HFF-Myc (cell line): ENCODE results near the gene MRPS22.

Experiments used
- DNase-seq: peaks from one replicate; pipeline ENCODE4 v3.0.0-alpha.2; 2011; ENCODE audit warnings: low read depth; ENCODE audit errors: extremely low read depth
- H3K4me3 ChIP-seq: replicated peaks from 2 replicates; pipeline ENCODE4 v1.5.1; 2011; ENCODE audit warnings: low read depth, mild to moderate bottlenecking, control low read depth, low read length
- TF ChIP-seq, protein P1 (sequence below): IDR thresholded peaks from 2 replicates; pipeline ENCODE4 v1.5.1; 2012; ENCODE audit warnings: mild to moderate bottlenecking, low read depth, low read length, control low read depth; ENCODE audit errors: missing control alignments

The MRPS22 gene

DNA sequence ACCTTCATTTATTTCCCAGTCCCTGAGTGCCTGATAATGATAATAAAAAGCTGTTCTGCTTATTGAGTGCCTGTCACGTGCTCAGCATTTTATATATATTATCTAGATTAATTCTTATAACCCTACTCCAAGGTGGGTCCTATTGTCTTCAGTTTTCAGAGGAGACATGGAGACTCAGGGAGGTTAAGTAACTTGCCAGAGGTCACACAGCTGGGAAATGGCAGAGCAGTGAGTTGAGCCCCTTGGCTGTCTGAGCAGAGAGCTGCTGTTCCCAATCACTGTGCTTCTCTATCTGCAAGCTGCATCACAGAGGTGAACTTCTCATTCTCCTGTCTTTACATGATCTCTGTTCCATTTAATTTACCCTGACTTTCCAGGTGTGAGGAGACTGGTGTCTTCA is 32.3 kb upstream of the MRPS22 start:
- TF ChIP-seq, protein P1, sequence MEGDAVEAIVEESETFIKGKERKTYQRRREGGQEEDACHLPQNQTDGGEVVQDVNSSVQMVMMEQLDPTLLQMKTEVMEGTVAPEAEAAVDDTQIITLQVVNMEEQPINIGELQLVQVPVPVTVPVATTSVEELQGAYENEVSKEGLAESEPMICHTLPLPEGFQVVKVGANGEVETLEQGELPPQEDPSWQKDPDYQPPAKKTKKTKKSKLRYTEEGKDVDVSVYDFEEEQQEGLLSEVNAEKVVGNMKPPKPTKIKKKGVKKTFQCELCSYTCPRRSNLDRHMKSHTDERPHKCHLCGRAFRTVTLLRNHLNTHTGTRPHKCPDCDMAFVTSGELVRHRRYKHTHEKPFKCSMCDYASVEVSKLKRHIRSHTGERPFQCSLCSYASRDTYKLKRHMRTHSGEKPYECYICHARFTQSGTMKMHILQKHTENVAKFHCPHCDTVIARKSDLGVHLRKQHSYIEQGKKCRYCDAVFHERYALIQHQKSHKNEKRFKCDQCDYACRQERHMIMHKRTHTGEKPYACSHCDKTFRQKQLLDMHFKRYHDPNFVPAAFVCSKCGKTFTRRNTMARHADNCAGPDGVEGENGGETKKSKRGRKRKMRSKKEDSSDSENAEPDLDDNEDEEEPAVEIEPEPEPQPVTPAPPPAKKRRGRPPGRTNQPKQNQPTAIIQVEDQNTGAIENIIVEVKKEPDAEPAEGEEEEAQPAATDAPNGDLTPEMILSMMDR: no peak
- H3K4me3 ChIP-seq: no peak overlapping the region
- no peak for DNase-seq

DNA sequence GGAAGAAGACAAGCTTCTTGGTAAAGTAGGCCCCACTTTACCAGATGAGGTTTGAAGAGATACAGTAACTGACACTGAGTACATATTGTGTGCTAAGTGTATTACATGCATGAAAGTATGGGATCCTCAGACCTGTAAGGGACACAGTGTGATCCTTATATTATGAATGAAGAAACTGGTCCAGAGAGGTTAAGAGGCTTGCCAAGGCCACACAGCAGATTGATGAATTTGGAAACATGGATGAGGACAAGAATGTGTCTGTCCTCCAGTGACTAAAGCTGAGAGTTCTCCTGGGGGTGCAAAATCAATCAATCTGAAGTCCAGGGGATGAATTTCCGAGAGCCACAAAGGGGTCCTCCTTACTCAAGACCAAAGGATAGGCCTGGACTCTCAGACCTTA is 31.4 kb upstream of the MRPS22 start:
- no peak for DNase-seq
- TF ChIP-seq, protein P1: no peak
- no peak overlapping the region for H3K4me3 ChIP-seq

DNA sequence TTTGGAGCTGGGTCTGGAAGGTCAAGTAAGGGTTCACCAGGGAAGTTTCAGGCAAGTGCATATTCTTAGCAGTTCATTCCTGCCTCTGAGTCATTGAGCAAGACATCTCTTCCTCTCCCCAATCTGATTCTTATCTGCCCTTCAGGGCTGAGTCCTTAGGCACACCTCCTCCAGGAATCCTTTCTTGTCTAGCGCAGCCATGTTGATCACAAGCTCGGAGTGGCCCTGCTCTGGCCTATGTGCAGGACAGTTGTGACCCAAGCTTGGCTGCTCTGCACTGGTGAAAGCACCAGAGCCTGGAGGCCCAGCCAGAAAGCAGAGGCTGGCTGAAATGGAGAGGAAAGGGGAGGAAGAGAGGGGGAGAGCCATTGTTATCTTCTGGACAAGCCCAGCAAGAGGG is 30.9 kb upstream of the MRPS22 start:
- DNase-seq: no peak
- TF ChIP-seq, protein P1: no peak
- no peak overlapping the region for H3K4me3 ChIP-seq

DNA sequence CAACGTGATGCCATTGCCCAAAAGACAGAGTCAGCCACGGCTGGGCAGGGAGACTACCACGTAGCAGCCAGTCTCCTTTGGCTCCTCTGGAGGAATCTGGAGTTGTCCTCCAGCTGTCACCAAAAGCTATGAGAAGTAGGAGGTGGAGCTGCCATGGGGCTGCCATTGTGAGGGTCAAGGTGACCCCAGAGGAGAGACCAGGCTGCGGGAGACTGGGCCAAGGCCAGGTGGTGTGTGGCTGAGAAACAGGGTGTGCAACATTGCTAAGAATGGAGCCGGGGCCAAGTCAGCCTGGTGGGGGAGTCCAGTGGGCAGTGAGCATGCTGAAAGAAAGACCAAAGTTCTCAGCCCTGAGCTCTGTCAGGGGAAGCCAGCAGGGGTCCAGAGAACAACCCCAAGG is 29.9 kb upstream of the MRPS22 start:
- TF ChIP-seq, protein P1: no peak
- H3K4me3 ChIP-seq: no peak overlapping the region
- DNase-seq: no peak

DNA sequence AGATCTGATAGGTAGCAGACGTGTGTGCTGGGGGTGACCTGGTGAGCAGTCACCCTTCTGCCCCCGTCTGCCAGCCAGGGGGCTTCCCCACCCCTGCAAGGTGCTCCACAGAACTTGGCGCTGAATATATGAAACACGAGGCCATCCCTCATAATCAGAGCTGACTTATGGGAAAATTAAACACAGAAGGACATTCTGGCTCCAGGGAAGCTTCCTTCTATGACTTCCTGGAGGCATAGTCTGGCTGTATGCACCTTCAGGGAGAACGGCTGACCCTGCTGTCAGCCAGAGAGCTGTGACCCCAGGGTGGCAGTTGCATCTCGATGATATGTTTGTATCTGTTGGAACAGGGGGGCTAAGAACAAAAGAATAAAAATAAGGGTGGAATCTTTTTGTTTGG is 26.6 kb upstream of the MRPS22 start:
- TF ChIP-seq, protein P1: no peak
- DNase-seq: no peak
- no peak overlapping the region for H3K4me3 ChIP-seq

DNA sequence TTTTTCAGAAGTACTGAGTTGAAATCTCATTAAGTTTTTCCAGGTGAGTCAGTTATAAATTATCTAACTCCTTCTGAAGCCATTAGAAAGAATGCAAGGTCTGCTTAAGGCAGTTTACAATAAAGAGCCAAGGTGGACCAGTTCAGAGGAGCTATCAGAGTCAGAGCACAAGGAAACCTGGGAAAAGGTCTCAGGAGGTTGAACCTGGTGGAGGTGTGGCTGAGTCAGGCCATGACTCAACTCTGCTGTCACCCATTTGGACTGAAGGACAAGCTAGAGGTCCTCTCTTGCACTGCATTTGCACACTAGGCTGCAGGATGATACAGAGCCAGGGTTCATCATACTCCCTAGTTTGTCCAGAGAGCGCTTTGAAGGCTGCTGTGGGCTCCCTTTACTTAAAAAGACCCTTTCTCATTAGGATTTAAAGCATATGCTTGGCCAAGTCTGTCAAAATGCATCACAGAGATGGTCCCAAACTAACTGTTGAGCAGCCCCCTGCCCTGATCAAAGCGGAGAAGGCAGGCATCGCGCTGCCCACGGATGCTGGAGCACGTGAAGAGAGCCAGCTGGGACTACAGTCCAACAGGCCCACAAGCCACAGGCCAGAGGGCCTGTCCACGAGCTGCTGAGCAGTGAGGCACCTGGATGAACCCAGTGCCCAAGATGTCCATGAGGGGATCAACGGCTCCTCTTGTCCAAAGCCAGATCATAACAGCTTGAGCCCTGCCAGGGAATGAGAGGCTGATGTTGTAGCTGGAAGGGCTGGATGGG is 26.0 kb upstream of the MRPS22 start:
- DNase-seq: no peak
- TF ChIP-seq, protein P1: no peak
- no peak overlapping the region for H3K4me3 ChIP-seq

DNA sequence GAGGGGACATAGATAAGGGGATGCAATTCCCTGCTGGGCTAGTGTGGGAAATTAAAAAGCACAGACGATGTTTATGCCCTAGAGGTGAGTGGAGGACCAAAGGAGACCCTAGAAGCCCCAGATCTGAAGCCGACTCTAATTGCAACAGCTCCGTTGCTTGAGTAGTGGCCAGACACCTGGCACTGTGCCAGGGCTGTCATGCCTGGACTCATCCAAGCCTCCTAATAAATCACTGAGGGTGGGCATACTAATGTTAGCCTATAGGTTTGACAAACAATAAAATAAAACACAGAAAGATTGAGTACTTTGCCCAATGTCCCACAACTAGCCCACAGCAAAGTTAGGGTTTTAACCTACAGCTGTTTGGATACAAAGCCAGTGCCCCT is 25.4 kb upstream of the MRPS22 start:
- no peak for DNase-seq
- TF ChIP-seq, protein P1: no peak
- no peak overlapping the region for H3K4me3 ChIP-seq
